Activated CD4-positive, alpha-beta T cell treated with anti-CD3 and anti-CD28 coated beads, Interleukin-2, amount 10 ng/mL, durations not matched to agents 24 days and 14 days (primary cell): ENCODE data around the gene ZNF280A. TPM values are rescaled to one million over a fixed set of nuclear protein-coding genes. Genes with fewer than 3 reads are reported as not detected.
A peak's percentile ranks its signal among the peaks of the same experiment; 100 is the strongest.
"Not testable (repeated sequence)": the region's sequence is repeated elsewhere in the genome, so short reads cannot be mapped to it uniquely, and the experiment has no call there.

ENCODE experiments used
- DNase-seq: peaks from one replicate; pipeline ENCODE4 v3.0.0; 2022
- H3K27ac Mint-ChIP-seq: one replicate; pipeline ENCODE4 v1.8.0; 2022; ENCODE audit warnings: mild to moderate bottlenecking, mixed read lengths
- H3K27me3 Mint-ChIP-seq: one replicate; pipeline ENCODE4 v1.8.0; 2022; ENCODE audit warnings: mixed read lengths
- H3K36me3 Mint-ChIP-seq: one replicate; pipeline ENCODE4 v1.8.0; 2022; ENCODE audit warnings: low read depth, mild to moderate bottlenecking, mixed read lengths
- H3K4me1 Mint-ChIP-seq: one replicate; pipeline ENCODE4 v1.8.0; 2021; ENCODE audit warnings: mixed read lengths
- H3K4me3 Mint-ChIP-seq: one replicate; pipeline ENCODE4 v1.8.0; 2022; ENCODE audit warnings: mild to moderate bottlenecking, moderate library complexity, mixed read lengths
- H3K9me3 Mint-ChIP-seq: one replicate; pipeline ENCODE4 v1.8.0; 2021; ENCODE audit warnings: mixed read lengths
- intact Hi-C: fragments of 100-400 bp; cut with micrococcal nuclease; formaldehyde crosslinking; loops from one replicate; pipeline ENCODE4 v1.15.1; 2023
- total RNA-seq: library from RNA; stranded (reverse); gene quantifications from 2 replicates; pipeline ENCODE4 v1.2.3, GENCODE V29; 2022

ZNF280A gene
- total RNA-seq, 1 donor from 2014 or later = not detected

- H3K9me3 Mint-ChIP-seq = peaks cover 8% of the 10 kb centered on the region
- no peak for DNase-seq
- H3K36me3 Mint-ChIP-seq = peaks cover 3% of the 10 kb centered on the region
- peaks cover 29% of the 10 kb centered on the region for H3K27me3 Mint-ChIP-seq
- intact Hi-C loops = no loop called here
- no peak overlapping the region for H3K27ac Mint-ChIP-seq
- peaks cover 2% of the 10 kb centered on the region for H3K4me1 Mint-ChIP-seq
- H3K4me3 Mint-ChIP-seq = no peak overlapping the region
Measured at GRCh38 chr22:22513619-22514018, 6.5 kb downstream of the ZNF280A start.

GRCh38 chr22:22512951-22513350, 7.1 kb downstream of the ZNF280A start:
- H3K4me3 Mint-ChIP-seq = no peak overlapping the region
- DNase-seq = no peak
- H3K9me3 Mint-ChIP-seq = peaks cover 8% of the 10 kb centered on the region
- no peak overlapping the region for H3K27ac Mint-ChIP-seq
- peaks cover 3% of the 10 kb centered on the region for H3K4me1 Mint-ChIP-seq
- intact Hi-C loops = no loop called here
- H3K36me3 Mint-ChIP-seq = peaks cover 3% of the 10 kb centered on the region
- H3K27me3 Mint-ChIP-seq = peaks cover 29% of the 10 kb centered on the region

- H3K4me1 Mint-ChIP-seq, DNase-seq, intact Hi-C loops, H3K9me3 Mint-ChIP-seq, H3K27ac Mint-ChIP-seq, H3K4me3 Mint-ChIP-seq: not testable (repeated sequence)
- peaks cover 26% of the 10 kb centered on the region for H3K27me3 Mint-ChIP-seq
- peaks cover 12% of the 10 kb centered on the region for H3K36me3 Mint-ChIP-seq
Measured at GRCh38 chr22:22510833-22511232, 9.2 kb downstream of the ZNF280A start.

GRCh38 chr22:22509912-22510311, 10.2 kb downstream of the ZNF280A start:
- intact Hi-C loops, H3K4me1 Mint-ChIP-seq: not testable (repeated sequence)
- H3K4me3 Mint-ChIP-seq = peak overlapping the region; percentile 49

GRCh38 chr22:22508274-22509176, 11.5 kb downstream of the ZNF280A start, which contains the start of gene ZNF280B:
TSS of gene ZNF280B (minus strand) at chr22:22508742. CDS start at chr22:22489398, 19,344 bp downstream.
- no peak within 1 kb of the TSS for H3K27ac Mint-ChIP-seq
- H3K27me3 Mint-ChIP-seq = peaks cover 20% of the 10 kb centered on the region
- intact Hi-C loops = no loop called here

More at GRCh38 chr22:22509912-22510311, 10.2 kb downstream of the ZNF280A start:
- peaks cover 15% of the 10 kb centered on the region for H3K36me3 Mint-ChIP-seq
- DNase-seq, H3K27ac Mint-ChIP-seq, H3K9me3 Mint-ChIP-seq: not testable (repeated sequence)
- peaks cover 23% of the 10 kb centered on the region for H3K27me3 Mint-ChIP-seq

GRCh38 chr22:22507743-22508273, 12.3 kb downstream of the ZNF280A start:
- DNase-seq = no peak
- peaks cover 16% of the 10 kb centered on the region for H3K36me3 Mint-ChIP-seq
- H3K4me3 Mint-ChIP-seq = peak overlapping the region; percentile 82
- peaks cover 14% of the 10 kb centered on the region for H3K27me3 Mint-ChIP-seq
- H3K27ac Mint-ChIP-seq = no peak overlapping the region
- intact Hi-C loops = no loop called here
- H3K9me3 Mint-ChIP-seq = peaks cover 8% of the 10 kb centered on the region
- H3K4me1 Mint-ChIP-seq = peaks cover 9% of the 10 kb centered on the region

More at GRCh38 chr22:22508274-22509176, 11.5 kb downstream of the ZNF280A start, which contains the start of gene ZNF280B:
- peak within 1 kb of the TSS; percentile 82 for H3K4me3 Mint-ChIP-seq
- peaks cover 9% of the 10 kb centered on the region for H3K4me1 Mint-ChIP-seq
- H3K9me3 Mint-ChIP-seq = peaks cover 8% of the 10 kb centered on the region
- DNase-seq = peak; percentile 96
- peaks cover 16% of the 10 kb centered on the region for H3K36me3 Mint-ChIP-seq

- Mint-ChIP-seq H3K9me3 (peaks cover 8% of the 10 kb centered on the region), H3K27me3 (peaks cover 6% of the 10 kb centered on the region), H3K4me1 (peaks cover 9% of the 10 kb centered on the region), H3K27ac (no peak overlapping the region), H3K4me3 (no peak overlapping the region), H3K36me3 (peaks cover 16% of the 10 kb centered on the region)
- intact Hi-C loops = no loop called here
- no peak for DNase-seq
Measured at GRCh38 chr22:22506736-22507135, 13.3 kb downstream of the ZNF280A start.

- intact Hi-C loops = no loop called here
- Mint-ChIP-seq H3K9me3 (no peaks in the 10 kb centered on the region), H3K36me3 (no peaks in the 10 kb centered on the region), H3K4me3 (no peak overlapping the region), H3K27ac (no peak overlapping the region), H3K4me1 (no peaks in the 10 kb centered on the region), H3K27me3 (no peaks in the 10 kb centered on the region)
- DNase-seq = no peak
Measured at GRCh38 chr22:22498267-22498666, 21.8 kb downstream of the ZNF280A start.

GRCh38 chr22:22491589-22491988, 28.5 kb downstream of the ZNF280A start:
- DNase-seq, intact Hi-C loops, H3K27me3 Mint-ChIP-seq, H3K4me3 Mint-ChIP-seq, H3K4me1 Mint-ChIP-seq, H3K9me3 Mint-ChIP-seq, H3K27ac Mint-ChIP-seq, H3K36me3 Mint-ChIP-seq: not testable (repeated sequence)

- no peak overlapping the region for H3K27ac Mint-ChIP-seq
Measured at GRCh38 chr22:22488736-22489135, 31.3 kb downstream of the ZNF280A start.

GRCh38 chr22:22487869-22488597, 32.0 kb downstream of the ZNF280A start:
- no peaks in the 10 kb centered on the region for H3K27me3 Mint-ChIP-seq
- DNase-seq = no peak
- no peaks in the 10 kb centered on the region for H3K4me1 Mint-ChIP-seq
- H3K9me3 Mint-ChIP-seq = no peaks in the 10 kb centered on the region
- no peak overlapping the region for H3K27ac Mint-ChIP-seq
- intact Hi-C loops = no loop called here
- no peak overlapping the region for H3K4me3 Mint-ChIP-seq
- peaks cover 7% of the 10 kb centered on the region for H3K36me3 Mint-ChIP-seq

More at GRCh38 chr22:22488736-22489135, 31.3 kb downstream of the ZNF280A start:
- intact Hi-C loops = no loop called here
- no peak overlapping the region for H3K4me3 Mint-ChIP-seq
- H3K36me3 Mint-ChIP-seq = peaks cover 7% of the 10 kb centered on the region
- no peak for DNase-seq
- H3K9me3 Mint-ChIP-seq = no peaks in the 10 kb centered on the region
- no peaks in the 10 kb centered on the region for H3K4me1 Mint-ChIP-seq
- H3K27me3 Mint-ChIP-seq = no peaks in the 10 kb centered on the region

- no peak overlapping the region for H3K27ac Mint-ChIP-seq
- intact Hi-C loops = no loop called here
Measured at GRCh38 chr22:22487059-22487458, 33.0 kb downstream of the ZNF280A start.

GRCh38 chr22:22486132-22486899, 33.8 kb downstream of the ZNF280A start:
- no peaks in the 10 kb centered on the region for H3K27me3 Mint-ChIP-seq
- DNase-seq = no peak
- H3K4me3 Mint-ChIP-seq = no peak overlapping the region
- intact Hi-C loops = no loop called here
- no peaks in the 10 kb centered on the region for H3K4me1 Mint-ChIP-seq
- H3K27ac Mint-ChIP-seq = no peak overlapping the region
- H3K36me3 Mint-ChIP-seq = peaks cover 7% of the 10 kb centered on the region
- H3K9me3 Mint-ChIP-seq = no peaks in the 10 kb centered on the region

More at GRCh38 chr22:22487059-22487458, 33.0 kb downstream of the ZNF280A start:
- H3K27me3 Mint-ChIP-seq = no peaks in the 10 kb centered on the region
- no peaks in the 10 kb centered on the region for H3K4me1 Mint-ChIP-seq
- no peaks in the 10 kb centered on the region for H3K9me3 Mint-ChIP-seq
- H3K4me3 Mint-ChIP-seq = no peak overlapping the region
- no peak for DNase-seq
- H3K36me3 Mint-ChIP-seq = peaks cover 7% of the 10 kb centered on the region
